BLaER1 treated with 17β-estradiol and CSF1 and Interleukin-3, amounts not matched to agents 10 nM and 100 nM (cell line): ENCODE measurements around the gene PARD3B.

Experiments used
- H3K27ac ChIP-seq, 11 experiments: shearing (Covaris generic); formaldehyde crosslinking; 2 replicates each; pipeline ENCODE4 v1.8.1; 2022
- H3K27me3 ChIP-seq, 11 experiments: shearing (Covaris generic); formaldehyde crosslinking; 2 replicates each; pipeline ENCODE4 v1.8.1; 2022
- H3K36me3 ChIP-seq, 11 experiments: shearing (Covaris generic); formaldehyde crosslinking; 2 replicates each; pipeline ENCODE4 v1.8.1; 2022
- H3K4me1 ChIP-seq, 10 experiments: shearing (Covaris generic); formaldehyde crosslinking; 2 replicates each; pipeline ENCODE4 v1.8.1; 2022
- H3K4me2 ChIP-seq, 11 experiments: shearing (Covaris generic); formaldehyde crosslinking; 2 replicates each; pipeline ENCODE4 v1.8.1; 2022
- H3K4me3 ChIP-seq, 10 experiments: shearing (Covaris generic); formaldehyde crosslinking; 2 replicates each; pipeline ENCODE4 v1.8.1; 2022
- H3K9ac ChIP-seq, 11 experiments: shearing (Covaris generic); formaldehyde crosslinking; 2 replicates each; pipeline ENCODE4 v1.8.1; 2022
- H3K9me3 ChIP-seq, 11 experiments: shearing (Covaris generic); formaldehyde crosslinking; replicated peaks in 1 of 11; 2 replicates each; pipeline ENCODE4 v1.8.1; 2022
- H4K20me1 ChIP-seq, 11 experiments: shearing (Covaris generic); formaldehyde crosslinking; 2 replicates each; pipeline ENCODE4 v1.8.1; 2022
- Cebpa-rat ChIP-seq, 11 experiments: shearing (Covaris generic); IDR thresholded peaks; 2 replicates each; pipeline ENCODE4 v1.8.1; 2022

PARD3B gene

DNA sequence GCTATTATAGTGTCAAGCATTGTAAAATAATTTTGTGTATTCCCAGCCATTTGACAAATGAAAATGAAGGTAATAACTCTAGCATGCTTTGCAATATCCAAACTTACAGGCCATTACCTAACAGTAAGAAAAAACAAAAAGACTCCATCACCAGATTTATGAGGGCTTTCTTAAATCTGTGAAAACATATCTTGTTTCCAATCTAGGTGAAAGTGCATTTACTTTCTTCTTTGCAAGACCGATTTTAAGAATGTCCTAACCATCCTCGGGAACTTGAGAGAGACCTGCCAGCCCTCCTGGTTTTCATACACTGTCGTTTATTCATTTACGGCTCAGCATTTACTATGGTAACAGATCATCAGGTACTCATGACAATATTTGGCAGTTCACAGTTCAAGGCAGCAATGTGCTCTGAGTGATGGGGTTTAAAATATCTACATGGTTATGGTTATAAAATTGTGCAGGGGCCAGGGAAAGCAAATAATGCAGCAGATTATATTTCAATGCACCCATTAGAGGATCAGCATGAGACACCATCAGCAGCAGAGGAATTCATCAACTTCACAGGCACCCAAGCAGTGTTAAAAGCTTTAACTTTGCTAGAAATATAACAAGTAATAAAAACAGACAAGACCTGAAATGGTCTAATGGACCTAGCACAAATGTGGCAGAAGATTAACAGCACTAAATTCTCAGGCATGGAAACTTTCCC, 34.4 kb upstream of the PARD3B start:
- no peaks in the 10 kb centered on the region for H3K36me3 ChIP-seq
- H4K20me1 ChIP-seq, result no peaks in the 10 kb centered on the region
- no peak overlapping the region for H3K9ac ChIP-seq
- H3K27ac ChIP-seq, result no peak overlapping the region
- no peak for TF ChIP-seq Cebpa-rat (IDR thresholded peaks at IDR 0.05)
- no peak overlapping the region for H3K4me2 ChIP-seq
- H3K27me3 ChIP-seq, result no peaks in the 10 kb centered on the region
- no peaks in the 10 kb centered on the region for H3K9me3 ChIP-seq
- no peak overlapping the region for H3K4me3 ChIP-seq
- no peaks in the 10 kb centered on the region for H3K4me1 ChIP-seq

GRCh38 chr2:204514439-204514838, 30.8 kb upstream of the PARD3B start:
- Histone ChIP-seq H3K27ac (no peak overlapping the region), H3K9ac (no peak overlapping the region), H3K9me3 (peaks cover 0 to 5% (median 0%) of the 10 kb centered on the region in 11 experiments; a peak in 1 of 22 replicates), H3K4me3 (no peak overlapping the region), H4K20me1 (no peaks in the 10 kb centered on the region), H3K36me3 (no peaks in the 10 kb centered on the region), H3K4me2 (no peak overlapping the region), H3K27me3 (no peaks in the 10 kb centered on the region), H3K4me1 (no peaks in the 10 kb centered on the region)
- TF ChIP-seq Cebpa-rat (IDR thresholded peaks at IDR 0.05), result no peak

GRCh38 chr2:204515416-204515815, 29.9 kb upstream of the PARD3B start:
- H3K9me3 ChIP-seq, result peaks cover 0 to 5% (median 0%) of the 10 kb centered on the region in 11 experiments; a peak in 1 of 22 replicates
- H3K9ac ChIP-seq, result no peak overlapping the region
- no peaks in the 10 kb centered on the region for H3K4me1 ChIP-seq
- no peaks in the 10 kb centered on the region for H3K27me3 ChIP-seq
- TF ChIP-seq Cebpa-rat (IDR thresholded peaks at IDR 0.05), result no peak
- no peak overlapping the region for H3K4me2 ChIP-seq
- H3K4me3 ChIP-seq, result no peak overlapping the region
- no peak overlapping the region for H3K27ac ChIP-seq
- H4K20me1 ChIP-seq, result no peaks in the 10 kb centered on the region
- no peaks in the 10 kb centered on the region for H3K36me3 ChIP-seq

DNA sequence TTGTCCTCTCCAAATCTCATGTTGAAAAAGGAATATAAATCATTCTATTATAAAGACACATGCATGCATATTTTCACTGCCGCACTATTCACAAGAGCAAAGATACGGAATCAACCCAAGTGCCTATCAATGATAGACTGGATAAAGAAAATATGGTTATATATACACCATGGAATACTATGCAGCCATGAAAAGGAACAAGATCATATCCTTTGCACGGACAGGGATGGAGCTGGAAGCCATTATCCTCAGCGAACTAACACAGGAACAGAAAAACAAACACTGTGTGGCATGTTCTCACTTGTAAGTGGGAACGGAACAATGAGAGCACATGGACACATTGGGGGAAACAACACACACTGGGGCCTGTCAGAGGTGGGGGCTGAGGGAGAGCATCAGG, 28.1 kb upstream of the PARD3B start:
- H3K4me1 ChIP-seq, result no peaks in the 10 kb centered on the region
- H3K36me3 ChIP-seq, result no peaks in the 10 kb centered on the region
- H3K27ac ChIP-seq, result no peak overlapping the region
- H3K4me3 ChIP-seq, result no peak overlapping the region
- no peak for TF ChIP-seq Cebpa-rat (IDR thresholded peaks at IDR 0.05)
- no peaks in the 10 kb centered on the region for H4K20me1 ChIP-seq
- no peaks in the 10 kb centered on the region for H3K27me3 ChIP-seq
- H3K9me3 ChIP-seq, result peaks cover 0 to 5% (median 0%) of the 10 kb centered on the region in 11 experiments; a peak in 1 of 22 replicates
- no peak overlapping the region for H3K9ac ChIP-seq
- H3K4me2 ChIP-seq, result no peak overlapping the region

GRCh38 chr2:204529795-204530463, 15.3 kb upstream of the PARD3B start:
- H3K27ac ChIP-seq, result no peak overlapping the region
- no peak overlapping the region for H3K9ac ChIP-seq
- no peak for TF ChIP-seq Cebpa-rat (IDR thresholded peaks at IDR 0.05)
- peak overlapping the region in 7 of 11 experiments; percentile 8 to 43 (median 20); a peak in 9 of 22 replicates for H3K4me2 ChIP-seq
- no peak overlapping the region for H3K4me3 ChIP-seq
- peaks cover 0 to 5% (median 0%) of the 10 kb centered on the region in 11 experiments; a peak in 1 of 22 replicates for H3K9me3 ChIP-seq
- H3K4me1 ChIP-seq, result peaks cover 0 to 17% (median 0%) of the 10 kb centered on the region in 10 experiments; a peak in 5 of 20 replicates
- H3K36me3 ChIP-seq, result no peaks in the 10 kb centered on the region
- H3K27me3 ChIP-seq, result no peaks in the 10 kb centered on the region
- H4K20me1 ChIP-seq, result no peaks in the 10 kb centered on the region

DNA sequence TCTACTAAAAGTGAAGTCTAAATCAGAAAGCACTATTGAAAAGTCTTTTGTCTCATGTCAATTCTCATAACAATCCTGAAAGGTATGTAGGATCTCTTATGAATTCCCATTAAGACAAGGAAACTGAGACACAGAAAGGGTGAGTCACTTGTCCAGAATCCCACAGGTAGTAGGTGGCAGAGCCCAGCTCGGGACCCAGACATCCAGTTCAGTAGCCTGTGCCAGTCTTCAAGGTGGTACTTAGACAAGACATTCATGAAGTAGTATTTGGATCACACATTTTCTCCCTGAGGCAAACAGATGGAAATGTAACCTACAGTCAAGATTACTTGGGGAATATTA, 14.8 kb upstream of the PARD3B start:
- Histone ChIP-seq H3K9ac (no peak overlapping the region), H3K4me3 (no peak overlapping the region), H3K9me3 (peaks cover 0 to 5% (median 0%) of the 10 kb centered on the region in 11 experiments; a peak in 1 of 22 replicates), H3K36me3 (no peaks in the 10 kb centered on the region), H3K27ac (no peak overlapping the region), H3K4me2 (peak overlapping the region in 6 of 11 experiments; percentile 8 to 43 (median 26); a peak in 7 of 22 replicates), H3K27me3 (no peaks in the 10 kb centered on the region), H4K20me1 (no peaks in the 10 kb centered on the region), H3K4me1 (peaks cover 0 to 17% (median 0%) of the 10 kb centered on the region in 10 experiments; a peak in 5 of 20 replicates)
- no peak for TF ChIP-seq Cebpa-rat (IDR thresholded peaks at IDR 0.05)

GRCh38 chr2:204533629-204534370, 11.5 kb upstream of the PARD3B start:
- Histone ChIP-seq H3K36me3 (no peaks in the 10 kb centered on the region), H3K27ac (no peak overlapping the region), H3K4me2 (no peak overlapping the region), H3K9ac (no peak overlapping the region), H3K4me1 (peaks cover 0 to 17% (median 0%) of the 10 kb centered on the region in 10 experiments; a peak in 5 of 20 replicates), H3K27me3 (no peaks in the 10 kb centered on the region), H3K9me3 (no peaks in the 10 kb centered on the region), H4K20me1 (no peaks in the 10 kb centered on the region), H3K4me3 (no peak overlapping the region)
- no peak for TF ChIP-seq Cebpa-rat (IDR thresholded peaks at IDR 0.05)

- Histone ChIP-seq H3K9me3 (no peaks in the 10 kb centered on the region), H3K4me1 (peaks cover 0 to 4% (median 0%) of the 10 kb centered on the region in 10 experiments; a peak in 3 of 20 replicates), H3K36me3 (no peaks in the 10 kb centered on the region), H3K27me3 (no peaks in the 10 kb centered on the region), H4K20me1 (no peaks in the 10 kb centered on the region), H3K27ac (no peak overlapping the region), H3K4me3 (no peak overlapping the region), H3K9ac (no peak overlapping the region), H3K4me2 (no peak overlapping the region)
- TF ChIP-seq Cebpa-rat (IDR thresholded peaks at IDR 0.05), result no peak
Observed at GRCh38 chr2:204535356-204535755, 9.9 kb upstream of the PARD3B start.

- no peak overlapping the region for H3K27ac ChIP-seq
- no peaks in the 10 kb centered on the region for H4K20me1 ChIP-seq
- no peak overlapping the region for H3K9ac ChIP-seq
- H3K4me1 ChIP-seq, result no peaks in the 10 kb centered on the region; a peak in 1 of 20 replicates
- no peak overlapping the region for H3K4me3 ChIP-seq
- no peaks in the 10 kb centered on the region for H3K9me3 ChIP-seq
- no peak for TF ChIP-seq Cebpa-rat (IDR thresholded peaks at IDR 0.05)
- no peaks in the 10 kb centered on the region for H3K27me3 ChIP-seq
- H3K4me2 ChIP-seq, result no peak overlapping the region
- H3K36me3 ChIP-seq, result no peaks in the 10 kb centered on the region
Observed at GRCh38 chr2:204535764-204536163, 9.5 kb upstream of the PARD3B start.
